ENCODE results near the gene METTL16. TPM values are rescaled to one million over a fixed set of nuclear protein-coding genes. Genes with fewer than 3 reads are reported as not detected.

The METTL16 gene
- total and polyA plus RNA-seq, 2 of the 8 experiments (the other 6 are each of a cell fraction or from before 2014, with no cell fraction given): 22.8 to 59.4 TPM

- TF ChIP-seq MAFK (IDR thresholded peaks at IDR 0.05; ENCODE audit: low read depth, low read length): peak; percentile 20; the same call in 1 of the 2 replicates
- no peak for TF ChIP-seq BRCA1 (IDR thresholded peaks at IDR 0.05; ENCODE audit: low read depth, low read length)
- TF ChIP-seq BACH1 (IDR thresholded peaks at IDR 0.05; ENCODE audit: low read length): peak; percentile 48; the same call in 1 of the 2 replicates
- no peak for TF ChIP-seq CHD1 (IDR thresholded peaks at IDR 0.05; ENCODE audit: low read depth, low read length)
- peak; percentile 55; the same call in 1 of the 2 replicates for TF ChIP-seq TAF1 (IDR thresholded peaks at IDR 0.05; ENCODE audit: low read depth, low read length)
- no peak for TF ChIP-seq NRF1 (IDR thresholded peaks at IDR 0.05; ENCODE audit: low read depth, low read length)
- TF ChIP-seq POLR2AphosphoS5 (IDR thresholded peaks at IDR 0.05; ENCODE audit: low read depth, low read length): peak; percentile 60
- peak in 2 of 3 experiments; percentile 0 to 2; a peak in 2 of 4 replicates for TF ChIP-seq CTCF (IDR thresholded peaks at IDR 0.05; ENCODE audit: control extremely low read depth in 1 of 3, insufficient read depth in 1 of 3, low read depth in 1 of 3, low read length in 3 of 3)
- TF ChIP-seq RNF2 (IDR thresholded peaks at IDR 0.05; ENCODE audit: borderline replicate concordance, low read depth, low read length, missing control alignments, poor library complexity, severe bottlenecking): no peak
- no peak for TF ChIP-seq GABPA (IDR thresholded peaks at IDR 0.05; ENCODE audit: borderline replicate concordance, insufficient read depth, low read length)
- TF ChIP-seq KDM4A (IDR thresholded peaks at IDR 0.05; ENCODE audit: low read depth, low read length, severe bottlenecking): peak; percentile 33
- TF ChIP-seq HDAC6 (IDR thresholded peaks at IDR 0.05; ENCODE audit: low read depth, low read length): no peak
- TF ChIP-seq, protein P1, sequence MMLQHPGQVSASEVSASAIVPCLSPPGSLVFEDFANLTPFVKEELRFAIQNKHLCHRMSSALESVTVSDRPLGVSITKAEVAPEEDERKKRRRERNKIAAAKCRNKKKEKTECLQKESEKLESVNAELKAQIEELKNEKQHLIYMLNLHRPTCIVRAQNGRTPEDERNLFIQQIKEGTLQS (IDR thresholded peaks at IDR 0.05; ENCODE audit: insufficient read depth, low read depth, low read length): no peak
- no peak for TF ChIP-seq KDM5A (IDR thresholded peaks at IDR 0.05; ENCODE audit: low read length)
- no peak for TF ChIP-seq SIX5 (IDR thresholded peaks at IDR 0.05; ENCODE audit: low read depth, low read length)
- TF ChIP-seq CBX5 (IDR thresholded peaks at IDR 0.05; ENCODE audit: low read depth, low read length): no peak
- TF ChIP-seq ASH2L (IDR thresholded peaks at IDR 0.05; ENCODE audit: low read length): peak; percentile 76
- peak; percentile 40; the same call in 1 of the 2 replicates for TF ChIP-seq JUN (IDR thresholded peaks at IDR 0.05; ENCODE audit: low read depth, low read length)
- TF ChIP-seq PHF8 (conservative IDR thresholded peaks at IDR 0.05; ENCODE audit: low read depth, low read length): peak; percentile 66
- no peak for TF ChIP-seq TCF12 (IDR thresholded peaks at IDR 0.05; ENCODE audit: low read depth, low read length)
- no peak for TF ChIP-seq TEAD4 (IDR thresholded peaks at IDR 0.05; ENCODE audit: low read depth, low read length)
Observed at GRCh38 chr17:2398655-2399571, 112.8 kb downstream of the METTL16 start (continued).
